AML-193 (cell line): ENCODE data around the gene NUCB2.

ENCODE experiments used
- DNase-seq, 2 experiments: peaks; one replicate each; lab custom pipeline; 2025; lab: John Stamatoyannopoulos, UW

Gene NUCB2

DNA sequence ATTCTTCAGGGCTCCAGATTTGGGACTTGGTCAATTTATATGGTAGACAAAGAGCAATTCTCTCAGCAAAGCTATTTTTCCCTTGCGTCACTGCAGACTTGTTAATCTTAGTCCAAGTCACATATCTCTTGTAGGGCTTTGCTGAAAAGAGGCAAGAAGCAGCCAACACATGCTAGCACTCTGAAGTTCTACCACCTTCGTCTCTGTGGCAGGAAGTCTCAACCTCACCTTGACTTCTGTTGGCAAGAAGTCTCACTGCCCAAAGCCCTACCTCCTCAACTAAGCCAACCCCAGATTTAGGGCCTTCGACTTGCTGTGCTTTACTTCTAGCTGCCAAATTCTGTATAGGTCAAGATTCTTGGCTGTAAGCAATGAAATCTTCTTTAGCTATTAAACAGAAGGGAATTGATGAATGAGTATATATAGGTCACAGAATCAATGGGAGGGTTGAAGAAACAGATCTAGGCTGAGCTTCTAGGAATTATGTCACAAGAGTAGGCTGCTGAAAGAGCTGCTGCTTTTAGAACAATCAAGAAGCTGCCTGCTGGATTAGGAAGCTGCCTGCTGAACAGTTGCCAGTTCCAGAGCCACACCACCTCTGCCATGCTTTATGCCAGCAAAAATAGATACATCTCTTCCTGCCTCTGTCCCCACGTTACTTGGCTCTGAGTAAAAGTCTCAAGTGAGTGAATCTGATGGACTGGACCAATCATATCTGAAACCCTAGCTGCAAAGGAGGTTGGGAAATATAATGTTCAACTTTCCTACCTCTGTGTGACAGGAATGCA, 57.5 kb downstream of the NUCB2 start:
- no peak for DNase-seq

DNA sequence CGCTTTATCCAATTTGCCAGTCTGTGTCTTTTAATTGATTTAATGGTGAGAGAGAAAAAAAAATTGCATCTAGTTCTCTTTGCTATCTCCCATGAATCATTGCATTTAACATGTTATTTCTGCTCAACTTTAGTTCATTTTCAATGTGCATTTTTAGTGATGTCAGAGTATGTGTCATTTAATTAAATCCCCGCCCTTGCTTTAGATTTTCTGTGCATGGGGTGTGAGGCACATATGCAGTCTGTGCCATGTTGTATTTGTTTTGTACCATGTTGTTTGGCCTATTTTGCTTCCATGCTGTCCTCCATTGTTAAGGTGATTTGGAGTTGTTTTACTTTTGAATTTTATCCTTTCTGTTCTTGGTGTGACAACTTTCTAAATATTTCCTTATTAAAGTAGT, 66.7 kb downstream of the NUCB2 start:
- DNase-seq = no peak

DNA sequence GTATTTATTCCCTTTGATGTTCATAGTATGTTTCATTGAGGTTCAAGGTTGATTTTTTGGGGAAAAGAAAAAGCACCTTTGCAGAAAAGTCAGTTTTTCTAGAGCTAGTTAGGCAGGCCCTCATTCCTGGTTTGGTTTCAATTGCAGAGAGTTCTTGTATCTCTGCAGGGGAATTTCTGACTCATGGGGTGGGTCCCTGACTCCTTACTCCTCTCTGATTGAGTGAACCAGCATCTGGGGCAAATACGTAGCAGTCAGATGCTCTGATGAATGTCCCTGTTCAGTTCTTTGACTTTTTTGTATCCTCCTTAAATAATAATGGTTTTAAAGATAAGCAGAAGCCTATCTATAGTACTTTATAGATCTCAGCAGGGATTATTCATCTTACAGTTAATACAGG, 67.4 kb downstream of the NUCB2 start:
- no peak for DNase-seq

DNA sequence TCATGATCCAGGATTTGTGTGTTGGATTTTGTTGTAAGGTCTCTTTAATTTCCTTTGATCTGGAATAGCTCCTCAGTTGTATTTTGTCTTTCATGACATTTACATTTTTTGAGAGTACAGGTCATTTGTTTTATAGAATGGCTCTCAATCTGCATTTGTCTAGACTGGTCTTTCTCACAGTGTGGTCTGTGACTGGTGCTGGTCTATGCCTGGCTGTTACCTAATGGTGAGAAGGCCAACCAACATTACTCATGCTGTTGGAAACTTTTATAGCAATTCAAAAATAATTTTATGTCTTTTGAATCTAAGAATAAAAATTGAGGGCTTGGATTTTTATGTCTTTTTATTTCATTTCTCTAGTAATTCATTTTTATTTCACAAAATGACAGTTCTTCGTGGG, 71.1 kb downstream of the NUCB2 start:
- DNase-seq = no peak

DNA sequence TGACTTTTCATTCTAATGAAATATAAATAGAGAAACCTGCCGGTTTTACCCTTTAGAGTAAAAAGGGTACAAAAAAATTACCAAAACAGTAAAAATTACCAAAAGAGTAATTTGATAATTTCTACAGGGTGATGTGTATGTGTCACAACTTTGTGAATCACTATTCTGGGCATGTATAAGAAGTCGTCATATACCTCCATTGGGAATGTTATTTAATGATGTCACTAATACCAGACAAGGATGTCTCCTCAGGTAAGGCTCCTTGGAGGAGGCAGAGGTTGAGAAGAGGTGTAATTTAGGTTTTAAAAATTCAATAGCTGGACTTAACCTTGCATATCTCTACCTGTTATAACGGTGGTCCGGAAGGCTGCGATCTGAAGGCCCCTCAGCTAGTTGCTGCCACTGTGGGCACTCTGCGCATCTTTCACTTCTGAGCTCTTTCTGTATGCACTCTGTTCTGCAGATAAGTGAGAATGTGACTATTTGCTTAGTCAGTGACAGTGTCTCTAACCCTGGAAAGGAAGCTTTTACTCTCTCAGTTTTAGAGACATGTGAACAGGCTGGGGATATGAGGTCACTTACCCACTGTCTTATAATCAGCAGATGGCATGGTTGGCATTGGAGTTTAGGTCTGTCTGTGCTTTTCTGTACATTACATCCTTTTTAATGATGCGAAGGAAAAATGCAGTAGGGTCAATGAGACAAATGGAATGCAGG, 74.1 kb downstream of the NUCB2 start:
- no peak for DNase-seq

DNA sequence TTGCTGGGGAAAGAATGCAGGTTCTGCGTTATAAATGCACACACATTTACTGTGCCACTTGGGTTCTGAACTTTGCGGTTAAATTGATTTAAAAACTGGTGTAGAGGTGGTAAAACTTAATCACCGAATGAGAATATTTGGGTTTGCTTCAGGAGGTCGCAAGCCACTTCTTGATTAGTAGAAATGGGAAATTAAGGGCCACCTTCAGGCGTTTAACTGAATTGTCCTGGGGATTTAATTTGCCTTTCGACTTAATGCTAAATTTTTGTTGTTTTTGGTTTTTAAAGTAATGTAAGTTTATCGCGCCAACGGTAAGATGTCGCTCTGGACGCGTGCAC, 74.6 kb downstream of the NUCB2 start:
- no peak for DNase-seq

DNA sequence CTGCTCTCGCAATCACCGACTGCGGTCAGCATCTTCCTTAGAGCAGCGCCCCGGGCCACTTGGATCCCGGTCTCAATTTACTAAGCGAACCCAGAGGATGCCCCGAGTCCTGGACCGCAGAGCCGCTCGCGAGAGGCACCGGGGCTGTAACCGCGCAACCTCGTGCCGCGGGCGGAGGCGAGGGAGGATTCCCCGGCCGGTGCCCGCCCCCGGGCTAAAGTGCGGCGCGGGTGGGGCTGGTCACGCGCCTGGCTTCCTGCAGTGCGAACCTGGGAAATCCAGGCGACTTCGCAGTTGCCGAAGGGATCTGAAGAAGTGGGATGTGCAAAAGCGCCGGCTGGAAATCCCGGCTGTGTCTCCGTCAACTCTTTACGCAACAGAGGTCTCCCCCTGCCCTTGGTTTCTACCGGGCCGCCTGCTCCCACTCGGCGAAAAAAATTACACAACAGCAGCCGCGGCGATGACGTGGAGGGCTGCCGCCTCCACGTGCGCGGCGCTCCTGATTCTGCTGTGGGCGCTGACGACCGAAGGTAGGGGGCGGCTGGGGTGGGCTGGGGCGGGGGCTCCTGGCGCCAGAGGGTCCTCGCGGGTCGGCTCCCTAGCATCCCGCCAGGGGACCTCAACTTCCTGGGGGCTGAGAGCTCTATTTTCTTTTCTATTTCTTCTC, 75.1 kb downstream of the NUCB2 start, which contains the start of gene NCR3LG1:
TSS of gene NCR3LG1 (plus strand) at position 291 of the 667 bp plus-strand sequence. CDS start at position 461, 170 bp downstream.
- no peak for DNase-seq

DNA sequence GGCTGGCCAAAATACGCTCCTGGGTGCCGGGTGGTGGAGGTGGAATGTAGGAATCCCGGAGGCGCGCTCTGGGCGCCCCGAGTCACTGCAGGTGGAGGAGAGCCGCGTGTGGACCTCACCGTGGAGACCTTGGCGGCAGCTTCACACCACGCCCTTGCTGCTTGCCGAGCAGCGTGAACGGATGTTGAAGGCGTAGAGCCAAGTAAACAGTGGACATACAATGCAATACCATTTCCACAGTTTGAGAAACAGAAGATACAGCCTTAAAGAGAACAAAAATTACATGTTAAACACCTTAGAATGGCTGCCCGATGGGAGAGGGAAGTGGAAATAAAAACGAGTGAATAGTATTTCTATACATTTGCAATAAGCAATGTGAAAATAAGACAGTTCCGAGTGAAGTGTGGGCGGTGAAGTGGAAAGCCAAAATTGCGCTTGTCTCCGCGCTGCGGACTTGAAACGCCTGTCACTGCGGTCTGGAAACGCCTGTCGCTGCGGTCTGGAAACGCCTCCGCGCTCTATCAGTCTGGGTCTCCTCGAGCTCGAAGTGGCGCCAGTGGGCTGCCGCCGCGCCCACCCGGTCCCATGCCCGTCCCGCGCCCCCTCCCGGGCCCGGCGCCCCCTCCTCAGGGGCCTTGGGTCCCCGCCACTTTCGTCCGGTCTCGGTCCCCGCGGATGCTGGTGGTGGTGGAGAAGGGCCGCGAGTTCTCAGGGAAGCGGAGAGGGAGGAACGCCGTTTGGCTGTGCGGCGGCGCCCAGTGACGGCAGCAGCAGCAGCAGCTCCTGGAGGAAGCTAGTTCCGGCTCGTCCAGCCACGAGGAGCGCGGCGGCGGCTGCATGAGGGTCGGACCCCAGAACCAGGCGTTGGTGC, 76.6 kb downstream of the NUCB2 start:
- peak; percentile 22 to 36 for DNase-seq

DNA sequence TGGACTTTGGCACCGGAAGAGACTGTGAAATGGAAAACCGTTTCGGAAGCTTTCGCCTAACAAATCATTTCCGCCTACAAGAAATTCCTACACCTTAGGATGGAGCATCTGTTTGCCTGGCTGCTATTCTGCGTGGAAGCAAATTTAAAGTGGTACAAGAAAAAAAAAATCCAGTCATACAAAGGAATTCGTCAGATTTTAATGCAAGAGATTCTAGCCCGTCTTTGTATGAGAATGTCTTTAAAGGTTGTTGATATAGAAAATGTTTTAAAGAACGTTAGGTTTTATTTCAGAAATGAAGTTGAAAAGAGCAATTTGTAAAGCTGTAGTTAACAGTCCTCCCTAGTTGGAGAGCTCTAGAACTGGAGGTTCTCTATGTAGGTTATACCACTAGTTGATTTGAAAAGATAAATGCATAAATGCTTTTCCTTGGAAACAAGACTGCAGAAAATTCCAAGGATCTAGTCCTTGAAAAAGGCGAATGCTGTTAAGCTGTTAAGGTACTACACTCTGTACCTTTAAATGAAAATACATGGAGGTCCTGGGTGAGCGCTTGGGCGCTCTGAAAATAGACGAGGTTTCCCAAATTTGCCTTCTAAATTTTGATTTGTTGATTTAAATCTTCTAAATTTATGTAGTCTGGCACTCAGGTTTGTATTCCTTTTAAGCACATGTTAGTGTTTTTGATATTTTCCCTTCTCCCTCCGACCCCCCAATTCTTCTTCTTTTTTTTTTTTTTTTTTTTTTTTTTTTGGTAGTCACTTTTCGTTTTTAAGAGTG, 77.5 kb downstream of the NUCB2 start:
- no peak for DNase-seq

DNA sequence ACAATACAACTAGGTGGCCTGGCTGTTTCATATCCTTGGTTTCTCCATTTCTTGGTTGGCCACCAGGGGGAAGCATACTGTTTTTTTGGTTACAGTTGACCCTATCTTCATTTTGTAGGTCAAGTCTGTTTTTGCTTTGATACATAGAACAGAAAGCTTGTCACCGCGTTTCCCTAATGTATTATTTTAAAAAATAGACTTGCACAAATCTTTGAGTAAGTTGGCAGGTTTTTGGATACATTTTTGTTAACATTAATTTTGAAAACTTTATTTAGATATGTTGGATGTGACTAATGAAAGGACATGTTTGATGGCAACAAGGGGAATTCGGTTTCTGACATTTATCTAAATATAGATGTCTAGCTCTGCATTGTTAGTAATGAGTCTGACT, 78.1 kb downstream of the NUCB2 start:
- DNase-seq = peak; percentile 66 to 75

DNA sequence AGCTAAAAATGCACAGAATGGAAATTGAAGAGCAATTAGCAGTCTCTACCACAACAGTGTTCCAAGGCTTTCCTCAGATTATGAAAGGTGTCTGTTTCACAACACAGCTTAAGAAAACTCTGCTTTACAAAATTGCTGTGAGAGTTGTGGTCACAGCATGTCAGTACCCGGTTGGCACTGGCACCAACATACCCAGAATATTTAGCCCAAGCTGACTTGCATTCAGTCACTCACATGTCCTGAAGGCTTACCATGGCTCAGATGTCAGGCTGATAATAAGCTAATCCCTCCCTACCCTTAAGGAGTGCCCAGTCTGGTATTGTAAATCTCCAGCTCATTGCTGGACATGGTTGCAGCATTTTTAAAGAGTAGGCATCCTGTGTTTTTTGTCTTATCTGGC, 90.0 kb downstream of the NUCB2 start:
- DNase-seq = peak; percentile 66 to 70

DNA sequence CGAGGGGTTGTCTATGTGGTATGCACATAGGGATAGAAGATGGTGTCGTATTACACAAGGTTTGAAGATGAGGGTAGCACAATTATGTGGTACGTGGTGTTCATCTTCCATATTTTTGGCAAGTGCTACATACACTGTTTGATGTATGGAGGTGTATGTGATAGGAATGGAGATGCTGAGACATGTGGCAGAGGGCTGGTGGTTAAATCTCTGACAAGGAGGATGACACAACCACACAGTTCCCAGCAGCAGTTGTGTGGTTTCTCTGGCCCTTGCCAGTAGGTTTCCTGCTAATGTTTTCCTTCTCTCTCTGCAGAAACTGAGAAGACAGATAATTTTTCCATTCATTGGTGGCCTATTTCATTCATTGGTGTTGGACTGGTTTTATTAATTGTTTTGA, 92.0 kb downstream of the NUCB2 start:
- peak in 1 of 2 experiments; percentile 5 for DNase-seq

DNA sequence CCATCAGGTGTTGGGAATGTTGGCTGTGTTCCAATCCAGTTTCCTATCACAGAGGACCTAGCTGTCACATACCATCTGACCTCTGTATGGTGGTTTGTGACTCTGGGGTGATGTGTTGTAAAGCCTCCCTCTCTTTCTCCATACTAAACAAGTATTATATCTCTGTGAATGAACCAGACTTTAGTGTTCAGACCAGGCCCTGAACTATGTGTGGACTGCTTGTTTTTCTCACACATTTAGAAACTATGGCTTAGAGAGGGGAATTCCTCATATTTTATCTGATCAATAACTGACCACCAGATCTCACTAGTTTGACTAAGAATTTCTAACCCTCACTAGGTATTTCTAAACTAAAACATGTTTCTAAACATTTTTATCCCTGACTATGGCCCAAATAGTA, 92.6 kb downstream of the NUCB2 start:
- no peak for DNase-seq

DNA sequence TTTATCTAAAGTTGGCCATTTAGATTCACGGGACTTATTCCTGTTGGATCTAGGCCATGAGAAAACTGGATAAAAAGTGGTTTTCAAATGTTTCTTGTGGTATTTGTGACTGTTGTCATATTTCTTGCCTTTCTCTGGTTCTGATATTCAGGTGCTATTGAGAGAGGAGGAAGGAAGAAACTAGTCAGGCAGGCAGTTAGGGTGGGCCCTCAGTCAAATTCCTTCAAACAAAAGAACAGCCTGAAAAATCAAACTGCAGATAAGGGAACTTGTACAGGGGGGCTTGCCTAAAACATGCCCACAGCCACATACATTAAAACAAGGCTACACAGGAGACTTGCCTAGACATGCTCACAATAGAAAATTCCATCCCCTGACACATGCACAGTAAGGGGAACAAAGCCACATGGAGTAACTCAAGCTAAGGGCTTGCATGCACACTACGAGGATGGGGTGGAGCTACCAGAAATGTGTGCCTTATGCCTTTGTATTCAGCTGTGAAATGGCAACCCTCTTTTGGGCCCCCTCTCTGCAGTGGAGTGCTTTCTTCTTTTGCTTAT, 93.2 kb downstream of the NUCB2 start:
- no peak for DNase-seq

DNA sequence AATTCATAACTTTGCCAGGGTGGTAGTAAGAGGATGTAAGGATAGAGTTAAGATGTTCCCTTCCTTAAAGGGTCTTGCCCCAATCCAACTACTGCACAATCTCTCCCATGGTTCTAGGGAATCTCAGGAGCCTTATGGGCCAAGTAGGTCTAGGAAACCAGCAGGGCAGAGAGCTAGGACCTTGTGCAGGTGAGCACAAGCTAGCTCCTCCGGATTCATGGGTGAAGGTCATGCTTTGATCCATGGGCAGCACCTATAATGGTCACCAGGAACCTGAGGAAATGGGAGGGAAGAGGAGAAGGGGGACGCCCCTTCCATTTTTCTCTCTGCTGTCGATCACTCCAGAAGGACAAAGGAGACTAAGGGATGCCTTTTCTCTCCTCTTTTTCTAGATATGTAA, 95.1 kb downstream of the NUCB2 start:
- no peak for DNase-seq

DNA sequence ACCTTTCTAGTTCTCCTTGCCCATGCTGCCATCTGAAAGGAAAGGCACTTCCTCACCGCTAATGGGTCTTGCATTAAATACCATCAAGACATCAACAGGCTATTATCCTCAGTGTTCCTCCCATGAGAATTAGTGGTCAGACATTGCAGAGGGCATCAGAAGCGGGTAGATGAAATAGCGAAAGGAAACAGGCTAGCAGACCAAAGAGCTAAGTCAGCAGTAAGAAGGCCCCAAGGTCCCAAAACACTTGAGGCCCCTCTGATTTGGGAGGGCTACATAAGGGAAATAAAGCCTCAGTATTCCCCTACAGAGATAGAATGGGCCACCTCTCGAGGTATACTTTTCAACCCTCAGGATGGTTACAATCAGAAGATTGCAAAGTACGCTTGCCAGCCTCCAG, 99.0 kb downstream of the NUCB2 start:
- DNase-seq = no peak

DNA sequence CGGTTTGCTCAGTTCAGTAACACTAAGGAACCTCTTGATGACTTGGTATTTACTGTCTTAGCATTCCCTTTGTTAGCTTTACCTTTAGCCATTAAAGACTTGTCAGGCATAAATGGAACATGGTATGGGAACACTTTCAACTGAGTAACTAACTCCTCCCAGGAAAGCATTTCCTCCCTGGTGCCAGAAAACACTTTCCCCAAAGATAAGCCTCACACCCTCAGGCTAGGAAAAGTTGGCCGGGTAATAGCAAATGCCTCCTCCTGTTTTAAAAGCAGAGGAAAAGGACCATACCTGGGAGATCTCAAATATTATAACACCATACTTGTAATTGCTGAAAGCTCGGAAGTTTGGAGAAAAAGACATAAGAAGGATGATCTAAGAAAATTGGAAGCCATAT, 100.0 kb downstream of the NUCB2 start:
- DNase-seq = no peak

DNA sequence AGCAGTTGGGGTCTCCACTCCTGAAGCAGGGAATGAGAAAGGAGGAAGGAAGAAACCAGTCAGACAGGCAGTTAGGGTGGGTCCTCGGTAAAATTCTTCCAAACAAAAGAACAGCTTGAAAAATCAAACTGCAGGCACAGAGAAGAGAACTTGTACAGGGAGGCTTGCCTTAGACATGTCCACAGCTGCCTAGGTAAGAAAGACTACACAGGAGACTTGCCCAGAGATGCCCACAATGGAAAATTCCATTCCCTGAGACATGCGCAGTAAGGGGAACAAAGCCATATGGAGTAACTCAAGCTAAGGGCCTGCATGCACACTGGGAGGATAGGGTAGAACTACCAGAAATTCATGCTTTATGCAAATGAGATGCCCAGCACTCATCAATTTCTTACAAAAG, 102.1 kb downstream of the NUCB2 start:
- DNase-seq = no peak

DNA sequence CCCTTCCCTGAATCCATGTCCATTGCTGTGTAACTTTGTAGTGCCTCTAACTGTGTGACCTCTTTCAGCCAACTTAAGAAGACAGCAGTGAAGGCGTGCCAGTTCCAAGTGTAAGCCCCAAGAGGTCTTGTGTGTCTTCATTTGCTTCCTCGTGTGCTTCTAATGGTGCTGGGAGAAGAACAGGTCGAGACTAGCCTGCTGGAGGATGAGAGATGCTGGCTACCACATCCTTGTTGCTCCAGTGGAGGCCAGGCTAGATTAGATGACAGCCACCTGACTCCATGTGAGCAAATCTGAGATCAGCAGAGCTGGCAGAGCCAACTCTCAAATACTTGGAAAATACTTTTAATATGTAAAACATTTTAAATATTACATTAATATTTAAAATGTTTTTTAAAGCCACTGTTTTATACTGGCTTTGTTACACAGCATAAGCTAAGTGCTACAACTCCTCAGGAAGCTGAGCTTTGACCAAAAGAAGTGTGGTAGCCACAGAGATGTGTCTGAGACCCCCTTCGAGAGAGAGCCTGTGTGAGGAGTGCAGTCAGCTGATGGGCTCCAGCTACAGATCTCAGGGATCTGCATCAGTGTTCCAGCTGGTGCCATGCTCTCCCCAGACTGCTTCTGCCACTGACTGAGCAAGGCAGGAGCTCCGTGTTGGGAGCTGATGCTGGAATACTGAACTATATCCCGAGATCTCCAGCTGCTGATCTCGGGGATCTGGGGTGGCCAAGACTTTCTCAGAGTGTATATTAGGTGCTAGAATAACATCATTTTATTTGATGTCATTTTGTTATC, 103.0 kb downstream of the NUCB2 start:
- no peak for DNase-seq

DNA sequence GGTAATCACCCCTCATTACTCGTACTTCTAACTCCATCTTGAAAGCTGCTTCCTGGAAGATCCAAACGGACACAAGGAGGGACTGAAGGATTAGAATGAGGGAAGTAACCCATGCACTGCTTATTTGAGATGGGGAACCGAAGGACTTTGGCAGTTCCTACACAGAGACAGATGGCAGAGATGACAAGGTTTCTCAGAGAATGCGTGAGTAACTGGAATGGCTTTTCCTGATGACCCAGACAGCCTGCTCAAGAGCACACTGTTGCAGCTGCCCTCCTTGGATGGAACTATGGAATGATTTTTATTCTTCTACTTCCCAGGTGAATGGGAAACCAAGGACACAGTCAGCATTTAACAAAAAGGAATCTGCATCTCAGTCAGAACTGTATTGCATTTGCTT, 104.6 kb downstream of the NUCB2 start:
- no peak for DNase-seq
